Kidney epithelial cell (primary cell): Measurements from ENCODE around the gene ZNF692. TPM values are rescaled to one million over a fixed set of nuclear protein-coding genes. Genes with fewer than 3 reads are reported as not detected.

Source experiments
- total RNA-seq: library from RNA; depleted of rRNA; stranded (reverse); fragments of >200 nt; gene quantifications from 2 replicates; pipeline ENCODE4 v1.2.3, GENCODE V29; 2015

ZNF692 gene
- total RNA-seq, 1 donor from 2014 or later, result 20.4 TPM

Other genes starting within 250 kb of the ZNF692 start
- gene OR2T11, start 224.0 kb downstream of the ZNF692 start, total RNA-seq, result not detected in 2 replicates
- not detected in 2 replicates for gene OR2T35, start 213.8 kb downstream of the ZNF692 start, total RNA-seq
- not detected in 2 replicates for gene OR2T27, start 203.6 kb downstream of the ZNF692 start, total RNA-seq
- not detected in 2 replicates for gene OR14I1, start 156.3 kb downstream of the ZNF692 start, total RNA-seq
- not detected in 2 replicates for gene LYPD8, start 103.3 kb downstream of the ZNF692 start, total RNA-seq
- gene SH3BP5L, start 33.2 kb downstream of the ZNF692 start, total RNA-seq, result 36.1 and 38.3 TPM in 2 replicates
- gene ZNF672, start 20.9 kb downstream of the ZNF692 start, total RNA-seq, result 28.7 and 33.8 TPM in 2 replicates
- gene PGBD2, start 47.1 kb upstream of the ZNF692 start, total RNA-seq, result 6.8 and 8.2 TPM in 2 replicates